Vagina (tissue), 2 donors: ENCODE measurements around the gene AICDA.

ENCODE experiments used
- CTCF ChIP-seq, 3 experiments: fragments of 450-650 bp in 2 of 3; fragments of 200-600 bp in 1 of 3; sonication (generic) in 1 of 3; IDR thresholded peaks; one replicate each; pipeline ENCODE4 v1.5.1; 2017 to 2019; ENCODE audit warnings: antibody characterized with exemption in 3 of 3, mild to moderate bottlenecking in 2 of 3, moderate library complexity in 2 of 3
- POLR2A ChIP-seq, 2 donors: fragments of 450-650 bp; IDR thresholded peaks; one replicate each; pipeline ENCODE4 v1.6.1; 2017; ENCODE audit warnings: antibody characterized with exemption in 2 of 2, mild to moderate bottlenecking in 2 of 2, moderate library complexity in 2 of 2

GRCh38 chr12:8637666-8638065 is 25.0 kb upstream of the AICDA start:
- TF ChIP-seq CTCF (IDR thresholded peaks at IDR 0.05), result no peak
- TF ChIP-seq POLR2A (IDR thresholded peaks at IDR 0.05), result no peak
